Measurements from ENCODE around the gene STK4. TPM values are rescaled to one million over a fixed set of nuclear protein-coding genes. Genes with fewer than 3 reads are reported as not detected.
"Not testable (repeated sequence)": the region's sequence is repeated elsewhere in the genome, so short reads cannot be mapped to it uniquely, and the experiment has no call there.

STK4 gene
- total RNA-seq, 2 donors from 2014 or later = 157 to 264 TPM

GRCh38 chr20:45014671-45015415 lies 48.5 kb downstream of the STK4 start:
- H3K27me3 Mint-ChIP-seq = no peaks in the 10 kb centered on the region
- DNase-seq (ENCODE audit: low spot score) (no peak), ATAC-seq (no peak)
- peak overlapping the region; percentile 23 to 64 for H3K27ac Mint-ChIP-seq
- H3K9me3 Mint-ChIP-seq = no peaks in the 10 kb centered on the region
- H3K36me3 Mint-ChIP-seq = peaks cover 18% of the 10 kb centered on the region
- no peak overlapping the region for H3K4me3 Mint-ChIP-seq
- H3K4me1 Mint-ChIP-seq (ENCODE audit: low read depth in 2 of 2) = peaks cover 44 to 48% of the 10 kb centered on the region in 2 donors

GRCh38 chr20:45016089-45016671 lies 49.9 kb downstream of the STK4 start:
- peak overlapping the region; percentile 23 to 64 for H3K27ac Mint-ChIP-seq
- DNase-seq (ENCODE audit: low spot score) (no peak), ATAC-seq (no peak)
- H3K9me3 Mint-ChIP-seq = no peaks in the 10 kb centered on the region
- H3K4me3 Mint-ChIP-seq = no peak overlapping the region
- H3K36me3 Mint-ChIP-seq = peaks cover 18% of the 10 kb centered on the region
- H3K4me1 Mint-ChIP-seq (ENCODE audit: low read depth in 2 of 2) = peaks cover 42 to 47% of the 10 kb centered on the region in 2 donors
- H3K27me3 Mint-ChIP-seq = no peaks in the 10 kb centered on the region

- H3K4me3 Mint-ChIP-seq = no peak overlapping the region
- H3K27me3 Mint-ChIP-seq = no peaks in the 10 kb centered on the region
- no peak for DNase-seq (ENCODE audit: low spot score)
- H3K27ac Mint-ChIP-seq = peak overlapping the region; percentile 8 to 64
- no peak for ATAC-seq
- no peaks in the 10 kb centered on the region for H3K9me3 Mint-ChIP-seq
- H3K36me3 Mint-ChIP-seq = peaks cover 14% of the 10 kb centered on the region
- peaks cover 41 to 42% of the 10 kb centered on the region in 2 donors for H3K4me1 Mint-ChIP-seq (ENCODE audit: low read depth in 2 of 2)
These were observed 51.0 kb downstream of the STK4 start for GRCh38 chr20:45017281-45017680.

GRCh38 chr20:45017857-45018256 lies 51.5 kb downstream of the STK4 start:
- no peak for DNase-seq (ENCODE audit: low spot score)
- Mint-ChIP-seq H3K27ac (peak overlapping the region in 1 of 2 donors; percentile 64), H3K4me1 (ENCODE audit: low read depth in 2 of 2) (peaks cover 41 to 44% of the 10 kb centered on the region in 2 donors), H3K27me3 (no peaks in the 10 kb centered on the region), H3K36me3 (peaks cover 14% of the 10 kb centered on the region), H3K9me3 (no peaks in the 10 kb centered on the region), H3K4me3 (no peak overlapping the region)
- no peak for ATAC-seq

GRCh38 chr20:45019027-45019761 lies 52.9 kb downstream of the STK4 start:
- DNase-seq (ENCODE audit: low spot score) (no peak), ATAC-seq (no peak)
- Mint-ChIP-seq H3K27me3 (no peaks in the 10 kb centered on the region), H3K36me3 (peaks cover 14% of the 10 kb centered on the region), H3K27ac (peak overlapping the region in 1 of 2 donors; percentile 5), H3K9me3 (no peaks in the 10 kb centered on the region), H3K4me1 (ENCODE audit: low read depth in 2 of 2) (peaks cover 41 to 51% of the 10 kb centered on the region in 2 donors), H3K4me3 (no peak overlapping the region)

- DNase-seq (ENCODE audit: low spot score) (no peak), ATAC-seq (no peak)
- H3K4me1 Mint-ChIP-seq (ENCODE audit: low read depth in 2 of 2) = peaks cover 41 to 51% of the 10 kb centered on the region in 2 donors
- H3K27ac Mint-ChIP-seq = peak overlapping the region; percentile 5 to 47
- H3K9me3 Mint-ChIP-seq = no peaks in the 10 kb centered on the region
- peaks cover 14% of the 10 kb centered on the region for H3K36me3 Mint-ChIP-seq
- no peaks in the 10 kb centered on the region for H3K27me3 Mint-ChIP-seq
- H3K4me3 Mint-ChIP-seq = no peak overlapping the region
These were observed 53.4 kb downstream of the STK4 start for GRCh38 chr20:45019762-45020123.

- Mint-ChIP-seq H3K4me3 (no peak overlapping the region), H3K27me3 (no peaks in the 10 kb centered on the region), H3K27ac (peak overlapping the region; percentile 5 to 47), H3K36me3 (peaks cover 19% of the 10 kb centered on the region), H3K4me1 (ENCODE audit: low read depth in 2 of 2) (peaks cover 38 to 47% of the 10 kb centered on the region in 2 donors), H3K9me3 (no peaks in the 10 kb centered on the region)
- ATAC-seq = no peak
- DNase-seq (ENCODE audit: low spot score) = no peak
These were observed 54.0 kb downstream of the STK4 start for GRCh38 chr20:45020236-45020886.

- ATAC-seq = no peak
- peaks cover 27% of the 10 kb centered on the region for H3K36me3 Mint-ChIP-seq
These were observed 55.3 kb downstream of the STK4 start for GRCh38 chr20:45021631-45022030.

GRCh38 chr20:45023140-45023539 lies 56.8 kb downstream of the STK4 start:
- Mint-ChIP-seq H3K36me3 (peaks cover 23% of the 10 kb centered on the region), H3K27ac (peak overlapping the region in 1 of 2 donors; percentile 52), H3K4me1 (ENCODE audit: low read depth in 2 of 2) (peaks cover 34 to 44% of the 10 kb centered on the region in 2 donors)
- H3K4me3 Mint-ChIP-seq; H3K9me3 Mint-ChIP-seq; H3K27me3 Mint-ChIP-seq; DNase-seq (ENCODE audit: low spot score); ATAC-seq: not testable (repeated sequence)

More at GRCh38 chr20:45021631-45022030, 55.3 kb downstream of the STK4 start:
- no peaks in the 10 kb centered on the region for H3K27me3 Mint-ChIP-seq
- H3K4me1 Mint-ChIP-seq (ENCODE audit: low read depth in 2 of 2) = peaks cover 35 to 49% of the 10 kb centered on the region in 2 donors
- no peak overlapping the region for H3K27ac Mint-ChIP-seq
- DNase-seq (ENCODE audit: low spot score) = no peak
- no peak overlapping the region for H3K4me3 Mint-ChIP-seq
- no peaks in the 10 kb centered on the region for H3K9me3 Mint-ChIP-seq

- no peaks in the 10 kb centered on the region for H3K9me3 Mint-ChIP-seq
- peaks cover 39 to 50% of the 10 kb centered on the region in 2 donors for H3K4me1 Mint-ChIP-seq (ENCODE audit: low read depth in 2 of 2)
- DNase-seq (ENCODE audit: low spot score) (no peak), ATAC-seq (no peak)
- peak overlapping the region; percentile 65 for H3K4me3 Mint-ChIP-seq
- H3K36me3 Mint-ChIP-seq = peaks cover 39% of the 10 kb centered on the region
- H3K27me3 Mint-ChIP-seq = no peaks in the 10 kb centered on the region
- peak overlapping the region; percentile 81 for H3K27ac Mint-ChIP-seq
These were observed 62.3 kb downstream of the STK4 start for GRCh38 chr20:45028424-45029136.

GRCh38 chr20:45029884-45030283 lies 63.6 kb downstream of the STK4 start:
- peak overlapping the region; percentile 81 for H3K27ac Mint-ChIP-seq
- H3K4me1 Mint-ChIP-seq (ENCODE audit: low read depth in 2 of 2) = peaks cover 47 to 60% of the 10 kb centered on the region in 2 donors
- no peaks in the 10 kb centered on the region for H3K27me3 Mint-ChIP-seq
- no peaks in the 10 kb centered on the region for H3K9me3 Mint-ChIP-seq
- ATAC-seq (peak in 1 of 2 donors; percentile 59), DNase-seq (ENCODE audit: low spot score) (no peak)
- peaks cover 44% of the 10 kb centered on the region for H3K36me3 Mint-ChIP-seq
- H3K4me3 Mint-ChIP-seq = no peak overlapping the region

- peaks cover 36% of the 10 kb centered on the region for H3K36me3 Mint-ChIP-seq
- H3K27ac Mint-ChIP-seq = peak overlapping the region in 1 of 2 donors; percentile 76
- H3K4me1 Mint-ChIP-seq (ENCODE audit: low read depth in 2 of 2) = peaks cover 52 to 69% of the 10 kb centered on the region in 2 donors
- no peak for DNase-seq (ENCODE audit: low spot score)
- H3K9me3 Mint-ChIP-seq = no peaks in the 10 kb centered on the region
- H3K27me3 Mint-ChIP-seq = no peaks in the 10 kb centered on the region
- ATAC-seq = no peak
- H3K4me3 Mint-ChIP-seq = no peak overlapping the region
These were observed 66.0 kb downstream of the STK4 start for GRCh38 chr20:45032276-45032675.

GRCh38 chr20:45032781-45033180 lies 66.5 kb downstream of the STK4 start:
- no peak for DNase-seq (ENCODE audit: low spot score)
- Mint-ChIP-seq H3K4me3 (no peak overlapping the region), H3K9me3 (no peaks in the 10 kb centered on the region), H3K27me3 (no peaks in the 10 kb centered on the region), H3K27ac (peak overlapping the region; percentile 69 to 76), H3K4me1 (ENCODE audit: low read depth in 2 of 2) (peaks cover 49 to 65% of the 10 kb centered on the region in 2 donors), H3K36me3 (peaks cover 31% of the 10 kb centered on the region)
- ATAC-seq = no peak

Data from natural killer cell treated with Interleukin-12 subunit alpha and Interleukin-12 subunit beta and Interleukin-15 and Interleukin-18, amount 100 ng/mL, for 72 hours (primary cell).